Esophagus muscularis mucosa (tissue), 4 donors: Measurements from ENCODE around the gene FAT1. TPM values are rescaled to one million over a fixed set of nuclear protein-coding genes. Genes with fewer than 3 reads are reported as not detected.

Source experiments
- DNase-seq: peaks from one replicate; pipeline ENCODE4 v3.0.0-alpha.2; 2017; ENCODE audit errors: extremely low spot score
- H3K27ac ChIP-seq, 4 donors: fragments of 200-600 bp; sonication (generic); replicated peaks in 1 of 4; 1 replicate in 3 of 4; 2 replicates in 1 of 4; pipeline ENCODE4 v1.5.1; 2016 to 2019; ENCODE audit warnings: mild to moderate bottlenecking in 1 of 4
- H3K27me3 ChIP-seq, 4 donors: fragments of 200-600 bp; sonication (generic); one replicate each; pipeline versions ENCODE4 v1.5.1 to v1.6.0; 2016 to 2019
- H3K36me3 ChIP-seq, 4 donors: fragments of 200-600 bp; sonication (generic); one replicate each; pipeline ENCODE4 v1.5.1; 2016 to 2019
- H3K4me1 ChIP-seq, 4 donors: fragments of 200-600 bp; sonication (generic); one replicate each; pipeline ENCODE4 v1.5.1; 2016 to 2019
- H3K4me3 ChIP-seq, 4 donors: fragments of 200-600 bp; sonication (generic); 1 replicate in 2 of 4; 2 replicates in 2 of 4; pipeline ENCODE4 v1.5.1; 2016 to 2019; ENCODE audit warnings: mild to moderate bottlenecking in 4 of 4, moderate library complexity in 1 of 4
- H3K9me3 ChIP-seq, 4 donors: fragments of 200-600 bp; sonication (generic); 1 replicate in 3 of 4; 2 replicates in 1 of 4; pipeline ENCODE4 v1.5.1; 2016 to 2019
- EP300 ChIP-seq: sonication (generic); formaldehyde crosslinking; IDR thresholded peaks from one replicate; pipeline ENCODE4 v1.6.1; 2017; ENCODE audit warnings: antibody characterized with exemption
- POLR2A ChIP-seq: fragments of 450-650 bp; IDR thresholded peaks from one replicate; pipeline ENCODE4 v1.6.1; 2017; ENCODE audit warnings: antibody characterized with exemption, moderate library complexity, mild to moderate bottlenecking, low read depth
- POLR2AphosphoS5 ChIP-seq, 2 donors: sonication (generic); formaldehyde crosslinking; IDR thresholded peaks; one replicate each; pipeline ENCODE4 v1.6.1; 2017; ENCODE audit warnings: antibody characterized with exemption in 2 of 2
- WGBS: methylation state at CpG from one replicate; pipeline ENCODE4 v1.1.5; 2018; 5-methylcytosine and 5-hydroxymethylcytosine counted together
- intact Hi-C: fragments of 100-400 bp; cut with DNase I; formaldehyde crosslinking; loops from one replicate; pipeline ENCODE4 v1.15.1; 2023
- total RNA-seq, 4 donors: library from RNA; depleted of rRNA; stranded (reverse); fragments of >200 nt; gene quantifications; one replicate each; pipeline versions ENCODE4 v1.1.0 to v1.2.1, GENCODE V29; 2016
- TF ChIP-seq, protein P1 (sequence below), 3 experiments: fragments of 200-600 bp in 2 of 3; fragments of 450-650 bp in 1 of 3; sonication (generic) in 2 of 3; IDR thresholded peaks; one replicate each; pipeline ENCODE4 v1.5.1; 2017 to 2019; ENCODE audit warnings: antibody characterized with exemption in 3 of 3, mild to moderate bottlenecking in 2 of 3, moderate library complexity in 1 of 3

Gene FAT1
- total RNA-seq, 4 donors from 2014 or later: 145 to 244 (median 200) TPM

DNA sequence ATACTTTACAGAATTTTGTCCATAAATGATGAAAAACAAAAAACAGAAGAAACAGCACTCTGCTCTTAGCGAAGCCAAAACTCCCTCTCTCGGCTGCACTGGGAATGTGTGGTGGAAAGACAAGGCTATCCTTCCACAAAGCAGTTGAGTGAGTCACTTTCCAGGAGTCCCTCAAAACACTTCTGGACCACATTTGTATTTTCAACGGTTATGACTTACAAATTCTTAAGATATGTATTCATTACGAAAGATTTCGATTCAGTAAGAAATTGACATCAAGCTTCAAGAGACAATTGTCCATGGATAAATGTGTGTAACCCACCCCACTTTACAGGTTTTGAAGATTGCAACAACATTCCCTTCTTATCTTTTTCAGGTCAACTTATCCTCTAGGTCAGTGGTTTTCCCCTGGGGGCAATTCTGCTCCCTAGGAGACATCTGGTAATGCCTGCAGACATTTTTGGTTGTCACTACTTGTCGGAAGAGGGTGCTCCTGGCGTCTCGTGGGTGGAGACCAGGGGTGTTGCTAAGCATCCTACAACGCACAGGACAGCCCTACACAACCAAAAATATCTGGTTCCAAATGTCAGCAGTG is 101.6 kb downstream of the FAT1 start:
- Histone ChIP-seq H3K4me3 (no peak overlapping the region), H3K4me1 (peaks cover 4 to 12% (median 9%) of the 10 kb centered on the region in 4 donors), H3K36me3 (peaks cover 13 to 45% (median 27%) of the 10 kb centered on the region in 4 donors), H3K27ac (no peak overlapping the region), H3K9me3 (no peaks in the 10 kb centered on the region), H3K27me3 (no peaks in the 10 kb centered on the region)
- no peak for TF ChIP-seq POLR2A
- TF ChIP-seq, protein P1, sequence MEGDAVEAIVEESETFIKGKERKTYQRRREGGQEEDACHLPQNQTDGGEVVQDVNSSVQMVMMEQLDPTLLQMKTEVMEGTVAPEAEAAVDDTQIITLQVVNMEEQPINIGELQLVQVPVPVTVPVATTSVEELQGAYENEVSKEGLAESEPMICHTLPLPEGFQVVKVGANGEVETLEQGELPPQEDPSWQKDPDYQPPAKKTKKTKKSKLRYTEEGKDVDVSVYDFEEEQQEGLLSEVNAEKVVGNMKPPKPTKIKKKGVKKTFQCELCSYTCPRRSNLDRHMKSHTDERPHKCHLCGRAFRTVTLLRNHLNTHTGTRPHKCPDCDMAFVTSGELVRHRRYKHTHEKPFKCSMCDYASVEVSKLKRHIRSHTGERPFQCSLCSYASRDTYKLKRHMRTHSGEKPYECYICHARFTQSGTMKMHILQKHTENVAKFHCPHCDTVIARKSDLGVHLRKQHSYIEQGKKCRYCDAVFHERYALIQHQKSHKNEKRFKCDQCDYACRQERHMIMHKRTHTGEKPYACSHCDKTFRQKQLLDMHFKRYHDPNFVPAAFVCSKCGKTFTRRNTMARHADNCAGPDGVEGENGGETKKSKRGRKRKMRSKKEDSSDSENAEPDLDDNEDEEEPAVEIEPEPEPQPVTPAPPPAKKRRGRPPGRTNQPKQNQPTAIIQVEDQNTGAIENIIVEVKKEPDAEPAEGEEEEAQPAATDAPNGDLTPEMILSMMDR (IDR thresholded peaks at IDR 0.05): peak in 1 of 3 experiments; percentile 5
- intact Hi-C loops: no loop called here
- 78% methylated on average over 9 of the region's 9 CpGs for WGBS
- DNase-seq: peak; percentile 55

DNA sequence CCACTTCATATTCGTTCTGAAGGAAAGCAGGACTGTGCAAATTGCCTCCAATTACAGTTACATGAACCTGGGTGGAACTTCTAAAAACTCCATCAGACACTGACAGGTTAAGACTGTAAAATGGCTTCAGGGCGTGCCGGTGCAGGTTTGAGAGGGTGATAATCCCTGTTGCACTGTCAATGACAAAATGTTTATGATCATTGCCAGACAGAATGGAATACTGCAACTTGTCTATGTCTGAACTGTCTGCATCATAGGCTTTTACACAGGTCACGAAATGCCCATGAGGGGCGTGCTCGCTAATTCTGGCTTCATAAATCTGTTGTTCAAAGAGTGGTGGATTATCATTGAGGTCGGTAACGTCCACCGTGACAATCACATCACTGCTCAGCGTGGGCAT is 104.6 kb downstream of the FAT1 start:
- H3K4me3 ChIP-seq: no peak overlapping the region
- H3K36me3 ChIP-seq: peaks cover 13 to 67% (median 34%) of the 10 kb centered on the region in 4 donors
- H3K4me1 ChIP-seq: peaks cover 0 to 4% (median 0%) of the 10 kb centered on the region in 4 donors
- H3K27me3 ChIP-seq: no peaks in the 10 kb centered on the region
- WGBS: 98% methylated on average over 10 of the region's 10 CpGs
- intact Hi-C loops: no loop called here
- no peaks in the 10 kb centered on the region for H3K9me3 ChIP-seq
- no peak overlapping the region for H3K27ac ChIP-seq
- TF ChIP-seq POLR2AphosphoS5 (IDR thresholded peaks at IDR 0.05) (no peak), POLR2A (no peak), EP300 (no peak)
- TF ChIP-seq, protein P1 (IDR thresholded peaks at IDR 0.05): no peak
- DNase-seq: peak; percentile 77

DNA sequence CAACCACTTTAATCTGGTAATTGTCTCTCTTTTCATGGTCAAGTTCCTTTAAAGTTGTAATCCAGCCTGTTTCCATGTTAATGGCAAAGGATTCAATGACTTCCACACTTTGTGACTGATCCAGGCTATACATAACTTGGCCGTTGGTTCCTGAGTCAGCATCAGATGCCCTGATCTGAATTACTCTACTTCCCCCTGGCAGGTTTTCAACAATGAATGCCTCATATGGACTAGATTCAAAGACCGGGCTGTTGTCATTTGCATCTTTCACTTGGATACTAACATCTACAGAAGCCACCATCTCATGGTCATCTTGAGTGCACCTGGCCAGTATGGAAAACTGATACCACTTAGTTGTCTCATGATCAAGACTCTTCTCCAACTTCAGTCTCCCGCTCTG is 105.7 kb downstream of the FAT1 start:
- intact Hi-C loops: no loop called here
- H3K4me3 ChIP-seq: no peak overlapping the region
- peak; percentile 64 for DNase-seq
- WGBS: 90% methylated on average over 3 of the region's 3 CpGs
- H3K27me3 ChIP-seq: no peaks in the 10 kb centered on the region
- H3K27ac ChIP-seq: no peak overlapping the region
- H3K4me1 ChIP-seq: no peaks in the 10 kb centered on the region
- H3K36me3 ChIP-seq: peaks cover 13 to 66% (median 40%) of the 10 kb centered on the region in 4 donors
- no peaks in the 10 kb centered on the region for H3K9me3 ChIP-seq
- TF ChIP-seq, protein P1 (IDR thresholded peaks at IDR 0.05): no peak
- TF ChIP-seq POLR2AphosphoS5 (IDR thresholded peaks at IDR 0.05) (no peak), EP300 (no peak), POLR2A (no peak)

DNA sequence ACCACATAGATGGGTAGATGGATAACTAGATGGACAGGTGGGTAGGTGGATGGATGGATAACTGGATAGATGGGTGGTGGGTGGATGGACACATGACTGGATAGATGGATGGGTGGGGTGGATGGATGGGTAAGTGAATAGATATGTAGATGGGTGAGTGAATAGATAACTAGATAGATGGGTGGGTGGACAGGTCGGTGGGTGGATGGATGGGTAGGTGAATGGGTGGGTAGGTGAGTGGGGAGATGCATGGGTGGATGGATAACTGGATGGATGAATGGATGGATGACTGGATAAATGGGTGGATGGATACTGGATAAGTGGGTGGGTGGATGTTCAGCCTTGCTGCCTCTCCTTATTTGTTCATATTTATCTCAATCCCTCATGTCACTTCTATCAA is 116.2 kb downstream of the FAT1 start:
- WGBS: 90% methylated on average over 1 of the region's 1 CpG
- DNase-seq: peak; percentile 77
- H3K36me3 ChIP-seq: peaks cover 18 to 96% (median 80%) of the 10 kb centered on the region in 4 donors
- no peaks in the 10 kb centered on the region for H3K4me1 ChIP-seq
- intact Hi-C loops: no loop called here
- H3K27me3 ChIP-seq: no peaks in the 10 kb centered on the region
- no peaks in the 10 kb centered on the region for H3K9me3 ChIP-seq
- no peak overlapping the region for H3K4me3 ChIP-seq
- TF ChIP-seq POLR2A (no peak), EP300 (no peak), POLR2AphosphoS5 (IDR thresholded peaks at IDR 0.05) (no peak)
- TF ChIP-seq, protein P1 (IDR thresholded peaks at IDR 0.05): no peak
- no peak overlapping the region for H3K27ac ChIP-seq

DNA sequence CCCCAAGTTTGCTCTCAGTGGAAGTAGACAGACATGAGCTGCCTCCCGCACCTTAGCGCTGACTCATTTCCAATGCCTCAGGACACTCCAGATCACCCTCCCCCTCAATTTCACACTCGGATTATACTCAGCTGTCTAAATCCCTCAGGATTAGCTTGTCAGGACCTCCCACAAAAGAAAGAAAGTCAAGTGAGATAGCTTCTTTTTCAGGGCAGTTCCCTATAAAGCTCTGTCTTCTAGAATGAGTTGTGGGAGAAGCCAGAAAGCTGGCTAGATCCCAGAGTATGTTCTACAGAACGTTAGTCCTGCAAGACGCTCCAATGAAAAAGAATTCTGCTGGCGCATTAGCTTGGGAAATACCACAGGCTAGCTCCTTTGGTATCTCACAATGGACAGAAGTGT is 117.1 kb downstream of the FAT1 start:
- H3K4me1 ChIP-seq: no peaks in the 10 kb centered on the region
- no peaks in the 10 kb centered on the region for H3K9me3 ChIP-seq
- no peak for DNase-seq
- intact Hi-C loops: no loop called here
- TF ChIP-seq EP300 (no peak), POLR2AphosphoS5 (IDR thresholded peaks at IDR 0.05) (no peak)
- TF ChIP-seq, protein P1 (IDR thresholded peaks at IDR 0.05): no peak
- 73% methylated on average over 6 of the region's 6 CpGs for WGBS
- no peak overlapping the region for H3K4me3 ChIP-seq
- peaks cover 18 to 96% (median 79%) of the 10 kb centered on the region in 4 donors for H3K36me3 ChIP-seq
- H3K27ac ChIP-seq: no peak overlapping the region
- no peaks in the 10 kb centered on the region for H3K27me3 ChIP-seq
